RKO (cell line): Measurements from ENCODE around the gene ZNF644.
"Not testable (repeated sequence)": the region's sequence is repeated elsewhere in the genome, so short reads cannot be mapped to it uniquely, and the experiment has no call there.

Experiments used
- DNase-seq: peaks from one replicate; pipeline ENCODE4 v3.0.0-alpha.2; 2016; ENCODE audit warnings: low spot score

ZNF644 gene

DNA sequence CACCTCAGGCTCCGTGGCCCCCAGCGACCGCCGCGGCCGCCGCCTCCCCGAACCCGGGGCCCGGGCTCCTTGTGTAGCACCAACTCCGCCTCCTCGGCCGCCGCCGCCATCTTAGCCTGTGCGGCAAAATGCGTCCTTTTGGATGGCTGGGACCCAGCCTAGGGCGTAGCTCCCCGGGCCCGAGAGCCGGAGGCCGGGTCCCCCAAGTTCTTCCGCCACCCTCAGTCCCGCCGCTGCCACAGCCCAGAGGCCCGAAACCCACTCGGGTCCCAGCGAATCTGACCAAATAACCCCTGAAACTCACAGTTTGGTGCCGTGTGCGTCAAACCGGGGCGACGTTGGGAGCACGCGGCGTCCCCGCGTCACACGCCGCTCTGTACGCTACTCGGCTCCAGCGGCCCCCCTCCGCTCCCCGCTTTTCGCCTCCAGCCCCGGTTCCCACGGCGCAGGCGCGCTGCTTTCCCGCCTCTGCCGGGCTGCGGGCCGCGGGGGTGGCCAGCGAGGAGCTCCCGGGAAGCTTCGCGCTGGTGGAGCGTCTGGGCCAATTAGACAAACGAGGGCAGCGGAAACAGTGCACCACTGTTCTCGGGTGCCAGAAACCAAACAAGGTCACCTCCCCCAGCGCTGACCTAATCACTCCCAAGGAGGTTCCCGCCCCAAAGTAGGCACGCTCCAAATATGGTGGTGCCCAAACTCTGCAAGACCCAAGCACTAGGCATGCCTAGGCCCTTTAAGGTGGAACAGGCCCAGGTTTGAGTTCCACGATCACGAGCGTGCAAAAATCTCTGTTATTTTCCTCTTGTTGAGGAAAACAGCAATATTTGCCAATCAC, at the start of gene ZNF644:
ZNF644 (minus strand) TSS at position 350 of the 832 bp plus-strand sequence. CDS start 39,682 bp downstream, outside the sequence.
- DNase-seq = peak; percentile 96

DNA sequence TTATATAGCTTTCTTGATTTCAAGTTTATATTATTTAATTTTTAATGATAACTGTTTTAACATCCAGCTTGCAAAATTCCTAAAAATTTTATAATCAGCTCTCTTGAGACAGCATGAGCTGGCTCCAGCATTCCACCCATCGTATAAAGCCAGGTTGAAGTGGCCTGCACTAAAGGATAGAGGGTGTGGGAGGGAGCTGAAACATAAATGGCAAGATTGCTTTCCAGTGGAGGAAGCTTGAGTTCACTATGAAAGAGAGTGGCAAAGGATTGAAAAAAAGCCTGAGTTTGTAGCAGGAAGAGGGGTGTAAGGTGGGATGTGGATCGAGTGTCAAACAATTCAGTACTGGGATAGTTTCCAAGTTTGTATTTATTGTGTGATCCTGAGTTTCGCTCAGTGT, 48.5 kb upstream of the ZNF644 start:
- DNase-seq = no peak

DNA sequence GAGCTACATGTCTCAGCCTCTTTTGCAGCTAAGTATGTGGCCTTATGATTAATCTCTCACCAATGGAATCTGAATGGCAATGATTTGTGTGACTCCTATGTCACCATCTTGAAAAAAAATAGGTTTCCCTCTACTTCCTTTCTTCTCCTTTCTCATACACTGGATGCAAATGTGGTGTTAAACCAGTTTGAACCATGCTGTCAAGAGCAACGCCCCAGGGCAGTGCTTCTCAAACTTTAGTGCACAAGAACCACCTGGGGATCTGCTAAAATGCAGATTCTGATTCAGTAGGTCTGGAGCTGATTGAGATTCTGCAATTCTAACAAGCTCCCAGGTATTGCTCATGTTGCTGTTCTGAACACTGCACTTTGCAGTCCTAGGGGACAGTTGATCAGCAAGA, 44.7 kb upstream of the ZNF644 start:
- no peak for DNase-seq

DNA sequence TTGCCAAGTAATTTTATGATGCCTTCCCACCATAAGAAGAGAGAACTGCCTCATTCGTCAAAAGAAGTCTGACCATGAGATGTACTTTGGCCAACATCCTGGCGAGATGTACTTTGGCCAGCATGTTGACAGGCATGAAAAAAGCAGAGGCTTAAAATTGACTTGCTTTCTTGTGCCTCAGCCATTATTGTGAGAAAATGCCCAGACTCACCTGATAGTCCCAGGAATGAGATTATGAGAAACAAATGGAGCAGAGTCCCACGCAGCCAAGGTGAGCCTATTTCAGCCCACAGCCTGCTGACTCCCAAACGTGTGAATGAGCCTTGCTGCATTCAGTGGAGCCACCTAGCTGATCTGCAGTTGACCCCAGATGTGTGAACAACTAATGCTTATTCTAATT, 43.5 kb upstream of the ZNF644 start:
- no peak for DNase-seq

DNA sequence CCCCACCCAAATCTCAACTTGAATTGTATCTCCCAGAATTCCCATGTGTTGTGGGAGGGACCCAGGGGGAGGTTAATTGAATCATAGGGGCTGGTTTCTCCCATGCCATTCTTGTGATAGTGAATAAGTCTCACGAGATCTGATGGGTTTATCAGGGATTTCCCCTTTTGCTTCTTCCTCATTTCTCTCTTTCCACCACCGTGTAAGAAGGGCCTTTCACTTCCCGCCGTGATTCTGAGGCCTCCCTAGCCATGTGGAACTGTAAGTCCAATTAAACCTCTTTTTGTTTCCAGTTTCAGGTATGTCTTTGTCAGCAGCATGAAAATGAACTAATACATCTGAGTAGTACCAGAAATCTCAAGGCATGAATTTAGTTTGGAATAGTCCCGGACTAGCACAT, 41.6 kb upstream of the ZNF644 start:
- DNase-seq = not testable (repeated sequence)

DNA sequence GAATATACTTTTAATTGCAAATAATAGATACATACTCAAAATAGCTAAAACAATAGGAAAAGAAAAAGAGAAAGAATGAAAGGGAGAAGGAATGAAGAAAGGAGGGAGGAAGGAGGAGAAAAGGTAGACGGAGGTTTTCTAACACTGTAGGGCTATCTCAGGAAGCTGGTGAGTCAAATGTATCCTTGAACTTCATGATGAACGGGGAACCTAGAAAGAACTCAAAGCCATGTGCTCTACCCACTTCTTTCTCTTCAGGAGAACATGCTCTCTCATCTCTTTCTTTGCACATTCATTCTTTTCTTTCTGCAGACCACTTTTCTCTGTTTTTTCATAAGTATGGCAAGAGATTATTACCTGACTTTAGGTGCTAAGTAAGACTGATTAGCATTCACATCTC, 37.3 kb upstream of the ZNF644 start:
- DNase-seq = no peak

DNA sequence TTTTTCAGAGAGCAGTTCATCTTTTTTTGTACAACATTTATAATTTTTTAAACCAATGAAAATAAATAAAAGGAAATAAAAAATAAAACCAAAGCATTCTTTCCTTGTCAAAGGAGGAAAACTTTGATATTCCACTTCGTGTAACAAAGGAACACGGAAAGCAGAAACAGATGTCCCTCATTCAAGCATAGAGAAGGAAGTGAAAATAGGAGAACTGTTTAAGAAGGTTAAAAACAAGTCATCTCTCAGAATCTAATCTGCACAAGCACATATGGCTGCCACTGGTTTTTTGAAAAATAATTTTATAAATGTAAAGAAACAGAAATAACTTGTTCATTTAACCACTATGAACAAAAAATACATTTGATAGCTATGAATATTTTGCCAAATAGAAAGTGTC, 35.9 kb upstream of the ZNF644 start:
- DNase-seq = no peak

DNA sequence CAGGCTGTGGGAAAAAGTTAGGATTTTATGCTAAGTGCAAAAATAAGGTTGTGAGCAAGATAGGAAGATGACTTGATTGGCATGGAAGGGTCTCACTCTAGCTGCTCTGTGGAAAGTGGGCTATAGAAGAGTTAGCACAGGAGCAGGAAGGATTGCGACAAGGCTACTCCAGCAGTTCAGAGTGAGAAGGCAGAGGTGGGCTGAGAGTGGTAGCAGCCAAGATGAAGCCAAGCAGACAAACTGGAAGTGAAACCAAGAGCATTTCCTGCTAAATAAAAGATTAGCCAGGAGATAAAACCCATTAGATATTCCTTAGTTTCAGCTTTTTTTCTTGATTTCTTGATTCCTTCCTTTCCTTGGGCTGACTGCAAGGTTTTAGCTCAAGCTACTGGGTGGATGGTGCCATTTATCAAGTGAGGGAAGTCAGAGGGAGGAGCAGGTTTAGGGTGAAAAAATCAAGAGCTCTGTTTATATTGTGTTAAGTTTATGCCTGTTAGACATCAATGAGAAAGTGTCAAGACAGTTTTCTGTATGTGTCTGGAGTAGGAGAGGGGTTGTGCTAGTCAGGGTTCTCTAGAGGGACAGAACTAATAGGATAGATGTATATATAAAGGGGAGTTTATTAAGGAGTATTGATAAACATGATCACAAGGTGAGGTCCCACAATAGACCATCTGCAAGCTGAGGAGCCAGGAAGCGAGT, 33.1 kb upstream of the ZNF644 start:
- no peak for DNase-seq

DNA sequence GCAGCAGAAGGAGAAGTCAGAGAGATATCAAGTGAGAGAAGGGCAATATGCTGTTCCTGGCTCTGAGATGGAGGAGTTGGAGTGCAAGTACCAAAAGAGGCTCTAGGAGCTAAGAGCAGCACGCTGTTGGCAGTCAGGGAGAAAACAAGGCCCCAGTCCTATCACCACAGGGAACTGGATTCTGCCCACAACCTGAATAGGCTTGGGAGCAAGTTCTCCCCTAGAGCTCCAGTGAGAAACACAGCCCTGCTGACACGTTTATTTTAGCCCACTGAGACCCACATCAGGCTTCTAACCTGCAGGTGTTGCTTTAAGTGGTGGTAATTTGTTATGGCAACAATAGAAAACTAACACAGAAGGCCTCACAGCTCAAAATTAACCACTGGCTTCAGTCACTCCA, 31.8 kb upstream of the ZNF644 start:
- no peak for DNase-seq

DNA sequence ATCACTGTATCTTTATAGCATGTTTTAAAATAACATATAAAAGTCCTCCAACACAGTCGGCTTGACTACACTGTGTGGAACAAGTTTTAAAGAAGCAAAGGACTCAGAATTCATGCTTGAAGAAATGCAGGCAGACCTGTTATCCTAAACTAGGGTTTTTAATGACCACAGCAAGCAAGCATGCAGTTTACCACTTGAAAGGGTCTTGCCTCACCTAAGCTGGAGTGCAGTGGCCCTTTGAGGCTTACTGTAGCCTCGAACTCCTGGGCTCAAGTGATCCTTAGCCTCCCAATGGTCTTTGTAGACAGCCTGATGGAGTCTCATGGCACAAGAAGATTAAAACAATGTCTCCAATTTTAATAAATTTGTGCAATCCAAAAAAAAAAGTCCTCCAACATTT, 27.7 kb upstream of the ZNF644 start:
- not testable (repeated sequence) for DNase-seq

DNA sequence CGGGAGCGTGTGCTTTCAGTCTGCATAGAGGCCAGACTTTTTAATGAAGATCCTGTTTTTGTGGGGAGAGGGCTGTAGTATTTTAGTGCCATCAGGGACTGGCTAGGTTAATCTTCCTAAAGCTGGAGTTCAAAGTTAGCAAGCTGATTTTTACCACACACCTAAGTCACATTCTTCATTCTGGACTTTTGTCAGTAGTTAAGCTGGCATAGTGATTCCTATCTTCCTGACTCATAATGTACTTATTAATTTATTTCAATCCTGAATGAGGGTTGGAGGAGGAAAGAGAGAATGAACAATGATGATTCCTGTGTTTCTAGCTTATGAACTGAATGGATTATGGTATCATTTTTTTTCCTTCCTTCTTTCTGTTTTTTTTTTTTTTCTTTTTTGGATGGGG, 24.9 kb upstream of the ZNF644 start:
- no peak for DNase-seq

DNA sequence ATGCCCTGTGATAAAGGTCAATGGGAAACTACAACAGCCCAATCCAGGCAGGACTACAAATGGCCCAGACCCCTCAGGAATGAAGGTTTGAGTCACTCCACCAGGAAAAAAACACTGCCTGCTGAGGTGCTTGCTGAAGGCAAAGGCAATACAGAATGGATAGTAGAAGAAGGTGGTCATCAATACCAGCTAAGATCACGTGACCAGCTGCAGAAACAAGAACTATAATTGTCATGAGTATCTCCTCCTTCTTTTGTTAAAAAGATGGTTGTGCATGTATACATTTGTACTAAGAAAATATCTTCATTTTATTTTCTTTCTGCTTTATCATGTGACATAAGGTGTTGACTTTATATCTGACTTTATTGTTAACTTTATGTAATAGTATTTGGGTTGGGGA, 23.4 kb upstream of the ZNF644 start:
- no peak for DNase-seq

DNA sequence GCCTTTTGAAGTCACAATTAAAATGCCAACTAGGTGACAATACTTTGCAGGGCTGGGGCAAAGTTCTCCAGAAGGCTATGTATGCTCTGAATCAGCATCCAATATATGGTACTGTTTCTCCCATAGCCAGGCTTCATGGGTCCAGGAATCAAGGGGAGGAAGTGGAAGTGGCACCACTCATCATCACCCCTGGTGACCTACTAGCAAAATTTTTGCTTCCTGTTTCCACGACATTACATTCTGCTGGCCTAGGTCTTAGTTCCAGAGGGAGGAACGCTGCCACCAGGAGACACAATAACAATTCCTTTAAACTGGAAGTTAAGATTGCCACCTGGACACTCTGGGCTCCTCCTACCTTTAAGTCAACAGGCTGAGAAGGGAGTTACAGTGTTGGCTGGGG, 22.9 kb upstream of the ZNF644 start:
- DNase-seq = not testable (repeated sequence)

DNA sequence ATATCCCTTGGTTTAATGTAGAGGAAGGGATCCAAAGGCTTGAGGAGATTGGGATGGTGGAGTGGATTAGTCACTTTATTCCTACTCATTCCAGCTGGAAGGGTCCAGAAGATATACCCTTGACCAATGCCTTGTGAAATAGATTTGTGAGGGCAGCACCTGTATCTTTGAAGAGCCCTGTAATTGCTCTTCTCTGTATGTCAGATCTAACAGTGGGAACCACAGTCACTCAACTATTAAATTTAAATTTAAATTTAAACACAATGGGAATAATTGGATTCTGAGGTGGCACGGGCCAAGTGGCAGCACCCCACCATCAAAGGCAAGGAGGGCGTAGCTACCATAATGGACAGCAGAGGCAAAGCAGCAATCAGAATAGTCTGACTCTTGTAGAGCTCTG, 20.5 kb upstream of the ZNF644 start:
- not testable (repeated sequence) for DNase-seq

DNA sequence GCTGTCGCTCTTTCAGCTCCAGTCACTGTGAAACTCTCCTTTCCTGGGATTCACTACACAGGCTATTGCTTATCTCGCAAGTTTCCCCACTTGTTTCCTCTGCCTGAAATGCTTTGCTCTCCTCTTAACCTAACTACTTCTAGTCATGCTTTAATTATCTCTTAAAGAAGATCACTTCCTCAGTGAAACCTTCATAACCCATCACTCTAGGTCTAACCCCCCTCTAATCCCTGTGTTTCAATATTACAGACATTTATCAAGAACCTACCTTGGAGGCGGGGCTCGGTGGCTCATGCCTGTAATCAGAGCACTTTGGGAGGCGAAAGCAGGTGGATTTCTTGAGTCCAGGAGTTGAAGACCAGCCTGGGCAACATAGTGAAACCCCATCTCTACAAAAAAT, 16.7 kb upstream of the ZNF644 start:
- DNase-seq = no peak

DNA sequence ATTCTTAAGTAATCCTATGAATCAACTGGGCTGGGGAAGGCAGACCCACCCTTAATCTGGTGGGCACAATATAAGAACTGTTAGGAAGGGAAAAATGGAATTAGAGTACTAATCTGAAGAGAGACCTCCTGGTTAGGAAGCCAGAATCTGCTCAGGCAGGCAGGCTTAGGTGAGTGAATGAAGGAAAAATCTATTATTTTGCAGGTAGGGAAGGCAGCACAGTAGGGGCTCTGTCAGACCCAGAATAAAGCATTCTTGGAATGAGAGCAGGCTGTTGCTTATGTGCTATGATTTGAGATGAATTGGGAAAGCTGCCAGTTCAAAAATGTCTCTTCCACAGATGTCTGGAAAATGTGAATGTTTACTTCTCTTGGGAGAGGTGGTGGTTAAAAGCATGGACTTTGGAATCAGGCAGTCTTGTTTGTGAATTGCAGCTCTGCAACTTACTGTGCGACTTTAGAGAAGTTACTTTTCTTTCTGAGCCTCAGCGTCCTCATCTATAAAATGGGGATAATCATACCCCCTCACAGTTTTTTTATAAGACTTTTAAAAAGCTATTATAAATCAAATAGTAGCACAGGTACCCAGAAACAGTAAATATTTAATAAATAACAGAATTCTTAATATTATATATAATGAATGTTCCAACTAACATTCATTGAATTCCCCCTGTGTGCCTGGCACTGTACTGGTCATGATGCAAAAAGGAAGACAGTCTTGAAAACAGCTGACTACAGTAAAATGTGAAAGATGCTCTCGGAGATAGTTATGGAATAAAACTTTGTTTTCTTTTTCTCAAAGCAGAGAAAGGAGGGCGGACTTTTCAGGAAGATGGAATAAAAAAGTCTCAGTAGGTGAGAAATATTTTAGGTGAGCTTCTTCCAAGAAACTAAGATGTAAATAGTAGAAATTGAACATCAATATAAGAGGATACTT, 15.3 kb upstream of the ZNF644 start:
- DNase-seq = no peak

DNA sequence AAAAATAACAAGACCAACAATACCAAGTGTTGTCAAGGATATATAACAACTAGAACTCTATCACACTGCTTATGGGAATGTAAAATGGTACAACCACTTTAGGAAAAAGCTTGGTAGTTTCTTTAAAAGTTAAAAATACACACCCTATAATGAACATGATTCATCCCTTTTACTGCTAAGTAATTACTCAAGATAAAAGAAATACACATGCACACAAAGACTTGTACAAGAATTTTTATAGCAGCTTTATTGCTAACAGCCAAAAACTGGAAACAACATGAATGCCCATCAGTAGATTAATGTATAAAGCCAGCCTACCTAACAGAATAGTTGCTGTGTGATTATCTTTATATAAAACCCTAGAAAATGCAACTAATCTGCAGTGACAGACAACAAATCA, 10.5 kb upstream of the ZNF644 start:
- DNase-seq = no peak

DNA sequence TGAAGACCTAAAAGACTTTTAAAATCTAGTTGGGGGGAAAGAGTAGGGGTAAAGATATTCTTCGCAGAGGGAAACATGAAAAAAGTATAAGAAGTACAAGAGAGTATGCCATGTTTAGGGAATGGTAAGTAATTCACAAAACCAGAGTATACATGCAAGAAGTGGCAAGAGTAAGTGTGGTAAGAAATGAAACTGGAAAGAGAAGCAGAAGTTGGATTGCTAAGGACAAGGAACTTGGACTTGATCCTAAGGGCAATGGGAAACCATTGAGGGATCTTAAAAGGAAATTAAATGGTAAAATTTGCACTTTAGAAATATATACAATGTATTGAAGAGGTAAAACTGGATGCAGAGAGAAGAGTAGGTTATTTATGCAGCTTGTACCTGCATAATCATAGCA, 9.2 kb upstream of the ZNF644 start:
- no peak for DNase-seq

DNA sequence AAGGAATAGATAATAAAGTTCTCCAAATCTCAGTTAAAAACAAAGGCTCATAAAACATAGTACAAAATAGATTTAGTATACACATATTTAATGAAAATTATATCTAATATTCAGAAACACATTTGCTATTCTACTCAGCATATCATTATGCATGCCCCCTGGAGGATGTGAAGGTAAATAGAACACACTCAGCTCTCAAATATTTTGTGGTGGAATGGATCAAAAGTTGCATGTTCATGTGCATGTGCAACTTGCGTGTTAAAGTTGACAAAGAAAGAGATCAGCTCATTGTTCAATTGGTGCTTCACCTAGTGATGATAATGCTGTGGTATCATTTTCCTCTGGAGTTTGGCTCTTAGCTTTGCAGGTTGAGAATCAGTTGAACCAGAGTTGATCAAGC, 4.9 kb upstream of the ZNF644 start:
- peak; percentile 55 for DNase-seq

DNA sequence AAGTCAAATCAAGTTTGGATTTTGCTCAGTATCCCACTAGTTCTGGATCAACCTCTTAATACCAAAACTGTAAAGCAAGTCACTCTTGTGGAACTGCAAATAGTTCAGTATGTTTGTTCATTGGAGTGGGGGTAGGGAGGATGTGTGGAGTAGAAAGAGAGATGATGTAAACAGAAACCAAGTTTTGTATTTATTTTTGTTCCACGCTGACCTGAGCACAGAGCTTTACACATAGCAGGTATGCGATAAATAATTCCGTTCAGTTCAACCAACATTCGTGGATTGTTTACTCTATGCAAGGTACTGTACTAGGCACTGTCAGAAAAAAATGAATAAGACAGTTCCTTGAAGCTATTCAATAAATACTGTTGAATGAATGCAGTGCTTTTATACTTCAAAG, 4.5 kb upstream of the ZNF644 start:
- DNase-seq = no peak

DNA sequence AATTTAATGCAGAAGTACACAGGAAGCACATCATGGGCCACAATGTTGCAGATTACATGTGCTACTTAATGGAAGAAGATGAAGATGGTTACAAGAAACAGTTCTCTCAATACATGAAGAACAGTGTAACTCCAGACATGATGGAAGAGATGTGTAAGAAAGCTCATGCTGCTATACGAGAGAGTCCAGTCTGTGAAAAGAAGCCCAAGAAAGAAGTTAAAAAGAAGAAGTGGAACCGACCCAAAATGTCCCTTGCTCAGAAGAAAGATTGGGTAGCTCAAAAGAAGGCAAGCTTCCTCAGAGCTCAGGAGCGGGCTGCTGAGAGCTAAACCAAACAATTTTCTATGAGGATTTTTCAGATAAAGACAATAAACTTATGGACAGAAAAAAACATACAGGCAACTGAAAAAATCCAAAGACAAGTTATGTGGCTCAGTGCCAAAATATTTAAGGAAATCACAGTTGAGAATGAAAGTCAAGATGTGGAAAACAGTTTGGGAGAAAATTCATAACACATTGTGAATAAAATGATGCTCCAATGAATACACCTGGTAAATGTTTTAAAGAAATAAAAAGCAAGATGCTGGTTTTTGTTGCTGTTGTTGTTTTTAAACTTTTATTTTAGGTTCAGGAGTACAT, 2.8 kb upstream of the ZNF644 start:
- no peak for DNase-seq

DNA sequence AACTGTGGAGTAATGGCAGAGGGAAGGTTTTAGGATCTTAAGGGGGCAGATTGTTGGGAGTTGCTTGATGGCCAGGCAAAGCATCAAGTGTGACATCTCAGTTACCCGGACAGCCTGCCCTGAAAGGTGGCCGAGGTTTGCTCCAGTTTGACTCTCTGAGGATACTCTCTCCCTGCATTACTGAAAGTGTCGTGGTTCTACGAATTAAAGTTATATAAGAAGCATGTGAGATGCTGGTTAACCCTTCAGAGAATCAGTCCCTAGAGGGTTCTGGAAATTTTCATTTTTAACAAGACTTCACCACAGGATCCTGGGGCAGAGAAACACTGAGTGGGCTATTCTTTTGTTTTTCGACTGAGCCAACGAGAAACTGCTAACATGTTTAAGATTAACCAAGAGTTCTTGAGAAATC, 689 bp upstream of the ZNF644 start:
- DNase-seq = no peak
